GM12878 (cell line): Measurements from ENCODE around the gene PSMD8. TPM values are rescaled to one million over a fixed set of nuclear protein-coding genes. Genes with fewer than 3 reads are reported as not detected.

Experiments
- ATAC-seq: fragments of 200-7000 bp; cut with Tn5 transposase; 3 replicates; pipeline ENCODE4 v1.9.1; 2020; ENCODE audit warnings: mild to moderate bottlenecking, moderate library complexity
- BruUV-seq: library from RNA; stranded (reverse); fragments of 400-500 nt; replicated peaks from 2 replicates; lab custom pipeline; 2021; lab: Mats Ljungman, UMichigan
- CTCF ChIA-PET: fragments of 300-600 bp; sonication (Branson Sonifier 250); formaldehyde crosslinking; extraction: SDS; loops from one replicate; lab custom pipeline; 2021; ENCODE audit warnings: inconsistent platforms; lab: Yijun Ruan, JAX
- POLR2A ChIA-PET: fragments of 350-600 bp; formaldehyde crosslinking; extraction: SDS; loops from one replicate; lab custom pipeline; 2021; ENCODE audit warnings: inconsistent platforms; lab: Charles Lee
- RAD21 ChIA-PET: fragments of 300-600 bp; sonication (Branson Sonifier 250); formaldehyde crosslinking; loops from one replicate; lab custom pipeline; 2023; ENCODE audit warnings: antibody characterized with exemption; ENCODE audit not compliant: unreplicated experiment; lab: Charles Lee
- SMC1A ChIA-PET: fragments of 300-600 bp; sonication (Branson Sonifier 250); formaldehyde crosslinking; loops from one replicate; lab custom pipeline; 2023; ENCODE audit not compliant: unreplicated experiment, uncharacterized antibody; lab: Charles Lee
- DNase-seq: peaks from one replicate; pipeline ENCODE4 v3.0.0-alpha.2; 2011; ENCODE audit warnings: low read depth, low spot score
- FAIRE-seq: peaks from 3 replicates; lab custom pipeline; 2011; peaks lifted over from hg19 to GRCh38; lab: Jason Lieb, UNC
- H2AFZ ChIP-seq: 2 replicates; pipeline ENCODE4 v1.6.0; 2011; ENCODE audit warnings: low read depth, low read length, control low read depth; ENCODE audit not compliant: control insufficient read depth
- H3K27ac ChIP-seq: 2 replicates; pipeline ENCODE4 v1.5.1; 2011; ENCODE audit warnings: control low read depth; ENCODE audit not compliant: control insufficient read depth, insufficient read depth
- H3K27me3 ChIP-seq, 2 experiments: replicated peaks in 1 of 2; 2 replicates each; pipeline versions ENCODE4 v1.6.0 to v1.6.1; 2011; ENCODE audit warnings: low read length in 1 of 2; ENCODE audit not compliant: control insufficient read depth in 2 of 2, insufficient read depth in 2 of 2
- H3K36me3 ChIP-seq, 2 experiments: 2 replicates each; pipeline ENCODE4 v1.5.1; 2011; ENCODE audit warnings: low read length in 1 of 2; ENCODE audit not compliant: control insufficient read depth in 2 of 2, insufficient read depth in 2 of 2
- H3K4me1 ChIP-seq: 2 replicates; pipeline ENCODE4 v1.6.1; 2011; ENCODE audit warnings: mild to moderate bottlenecking, low read length, moderate library complexity, mixed read lengths; ENCODE audit not compliant: control insufficient read depth, insufficient read depth
- H3K4me2 ChIP-seq: 2 replicates; pipeline ENCODE4 v1.6.0; 2011; ENCODE audit warnings: control low read depth; ENCODE audit not compliant: control insufficient read depth, insufficient read depth
- H3K4me3 ChIP-seq: fragments of 200-600 bp; sonication (generic); 2 replicates; pipeline ENCODE4 v1.5.1; 2016
- H3K79me2 ChIP-seq: 2 replicates; pipeline ENCODE4 v1.6.0; 2011; ENCODE audit warnings: low read length; ENCODE audit not compliant: control insufficient read depth, insufficient read depth
- H3K9ac ChIP-seq: 2 replicates; pipeline ENCODE4 v1.8.0; 2011; ENCODE audit warnings: low read length, control low read depth, mixed read lengths; ENCODE audit not compliant: control insufficient read depth, insufficient read depth
- H3K9me3 ChIP-seq: replicated peaks from 3 replicates; pipeline ENCODE4 v1.5.1; 2011; ENCODE audit warnings: mild to moderate bottlenecking, low read length; ENCODE audit not compliant: control insufficient read depth, insufficient read depth
- H4K20me1 ChIP-seq: 2 replicates; pipeline ENCODE4 v1.6.0; 2011; ENCODE audit not compliant: control insufficient read depth, insufficient read depth
- CREM ChIP-seq: IDR thresholded peaks from 2 replicates; pipeline ENCODE4 v1.6.1; 2014; ENCODE audit warnings: antibody characterized with exemption, low read depth
- HCFC1 ChIP-seq: fragments of 150-350 bp; IDR thresholded peaks from 2 replicates; pipeline ENCODE4 v1.6.1; 2014; ENCODE audit warnings: low read length
- HDAC2 ChIP-seq: fragments of 200-600 bp; sonication (generic); IDR thresholded peaks from 2 replicates; pipeline ENCODE4 v1.6.1; 2017
- HDAC6 ChIP-seq: fragments of 200-600 bp; sonication (generic); IDR thresholded peaks from one replicate; pipeline ENCODE4 v1.8.0; 2017; ENCODE audit warnings: antibody characterized with exemption; ENCODE audit not compliant: unreplicated experiment
- NR2C2 ChIP-seq: IDR thresholded peaks from 2 replicates; pipeline ENCODE4 v1.6.1; 2011; ENCODE audit warnings: borderline replicate concordance, low read depth; ENCODE audit not compliant: control insufficient read depth, insufficient read length
- RUNX3 ChIP-seq: IDR thresholded peaks from 2 replicates; pipeline ENCODE4 v1.6.1; 2012; ENCODE audit warnings: low read length, inconsistent platforms
- SPI1 ChIP-seq: IDR thresholded peaks from 2 replicates; pipeline ENCODE4 v1.6.1; 2011; ENCODE audit warnings: low read depth, mild to moderate bottlenecking, low read length, moderate library complexity, borderline replicate concordance; ENCODE audit not compliant: insufficient read depth
- STAT3 ChIP-seq: IDR thresholded peaks from 2 replicates; pipeline ENCODE4 v1.6.1; 2011; ENCODE audit warnings: low read depth, low read length, improper control_type of control experiment
- SUPT20H ChIP-seq: IDR thresholded peaks from 2 replicates; pipeline ENCODE4 v1.6.1; 2011; ENCODE audit warnings: low read depth, mild to moderate bottlenecking, low read length, moderate library complexity, borderline replicate concordance; ENCODE audit not compliant: control insufficient read depth
- SUZ12 ChIP-seq: fragments of 200-600 bp; sonication (generic); IDR thresholded peaks from one replicate; pipeline ENCODE4 v1.6.1; 2018; ENCODE audit warnings: antibody characterized with exemption, mild to moderate bottlenecking; ENCODE audit not compliant: unreplicated experiment
- TARDBP ChIP-seq: IDR thresholded peaks from 2 replicates; pipeline ENCODE4 v1.6.1; 2016; ENCODE audit warnings: borderline replicate concordance
- WGBS: methylation state at CpG from one replicate; pipeline ENCODE4 v1.1.6; 2016; ENCODE audit warnings: low lambda C conversion rate; ENCODE audit not compliant: insufficient replicate concordance, insufficient coverage; ENCODE audit errors: missing lambda C conversion rate; 5-methylcytosine and 5-hydroxymethylcytosine counted together
- in situ Hi-C: fragments of 300-500 bp; cut with MboI; formaldehyde crosslinking; loops from 9 replicates; pipeline ENCODE4 v1.14.3; 2018; ENCODE audit warnings: mixed read lengths
- intact Hi-C: fragments of 100-400 bp; cut with micrococcal nuclease; formaldehyde crosslinking; loops from one replicate; pipeline ENCODE4 v1.14.2; 2022; ENCODE audit not compliant: unreplicated experiment
- polyA plus RNA-seq, 11 experiments: library from polyadenylated mRNA; depleted of rRNA in 4 of 11; unstranded in 6 of 11; stranded (reverse) in 5 of 11; fragments of >200 nt; fragmentation: Nextera tagmentation in 4 of 11; fragmentation: Illumina TruSeq in 1 of 11; extraction: Ambion mirVana in 4 of 11; extraction: Trizol in 1 of 11; gene quantifications; 1 replicate in 1 of 11; 2 replicates in 10 of 11; pipeline versions ENCODE4 v1.2.1 to v1.2.3, GENCODE V29; 2011 to 2016; ENCODE audit warnings: inconsistent platforms in 2 of 11, missing spikeins in 2 of 11, low read depth in 1 of 11
- total RNA-seq, 4 experiments: library from RNA; depleted of rRNA in 3 of 4; stranded (reverse); fragments of >200 nt in 3 of 4; fragmentation: Illumina TruSeq in 1 of 4; extraction: Trizol in 1 of 4; gene quantifications; 2 replicates each; pipeline versions ENCODE4 v1.2.1 to v1.2.3, GENCODE V29; 2013 to 2021
- TF ChIP-seq, protein P1 (sequence below): fragments of 450-650 bp; IDR thresholded peaks from 2 replicates; pipeline ENCODE4 v1.6.1; 2017; ENCODE audit warnings: low read depth, mild to moderate bottlenecking, moderate library complexity
- TF ChIP-seq, protein P2 (sequence below): fragments of 450-650 bp; IDR thresholded peaks from 2 replicates; pipeline ENCODE4 v1.6.1; 2017; ENCODE audit warnings: mild to moderate bottlenecking

The PSMD8 gene
- total and polyA plus RNA-seq, 10 of the 15 experiments (the other 5 are each of a cell fraction or from before 2014, with no cell fraction given) = 81.2 to 409 (median 268) TPM

DNA sequence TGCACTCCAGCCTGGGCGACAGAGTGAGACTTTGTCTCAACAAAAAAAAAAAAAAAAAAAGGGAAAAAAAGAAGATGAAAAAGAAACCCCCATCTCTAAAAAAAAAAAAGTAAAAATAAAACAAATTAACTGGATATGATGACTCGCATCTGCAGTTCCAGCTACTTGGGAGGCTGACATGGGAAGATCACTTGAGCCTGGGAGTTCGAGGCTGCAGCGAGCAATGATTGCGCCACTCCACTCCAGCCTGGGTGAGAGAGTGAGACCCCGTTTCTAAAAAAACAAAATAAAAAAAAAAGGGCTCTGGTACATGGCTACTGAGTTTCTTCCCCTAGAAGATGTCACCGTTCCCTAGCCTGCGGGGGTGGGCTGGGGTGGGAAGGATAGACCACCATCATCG lies 41.1 kb upstream of the PSMD8 start:
- H4K20me1 ChIP-seq = no peaks in the 10 kb centered on the region
- H3K27ac ChIP-seq = no peak overlapping the region
- H3K27me3 ChIP-seq = no peaks in the 10 kb centered on the region
- SMC1A ChIA-PET = interaction anchor here (1.0 kb wide), 1 partner anchor 428 kb away, joined by 4 read pairs; no protein-coding TSS in a partner anchor
- H3K9ac ChIP-seq = no peak overlapping the region
- no peaks in the 10 kb centered on the region for H3K79me2 ChIP-seq
- no peaks in the 10 kb centered on the region for H3K9me3 ChIP-seq
- RAD21 ChIA-PET = interaction anchor here (1.6 kb wide), 1 partner anchor 431 kb away, joined by 6 read pairs; no protein-coding TSS in a partner anchor
- CTCF ChIA-PET = interaction anchor here (1.0 to 5.3 kb wide), 7 partner anchors 41 to 434 kb away, joined by 3 to 74 read pairs (median 5); partner anchors contain the start of gene PSMD8
- H3K4me3 ChIP-seq = no peak overlapping the region
- peaks cover 3% of the 10 kb centered on the region; the same call in 1 of the 2 replicates for H3K4me1 ChIP-seq
- intact Hi-C loops (no loop called here), in situ Hi-C loops (loop anchor here (5.0 kb wide), 2 partner anchors 91 to 441 kb away; no protein-coding TSS in a partner anchor)
- POLR2A ChIA-PET = no interaction called here
- H2AFZ ChIP-seq = no peak overlapping the region
- TF ChIP-seq, protein P1, sequence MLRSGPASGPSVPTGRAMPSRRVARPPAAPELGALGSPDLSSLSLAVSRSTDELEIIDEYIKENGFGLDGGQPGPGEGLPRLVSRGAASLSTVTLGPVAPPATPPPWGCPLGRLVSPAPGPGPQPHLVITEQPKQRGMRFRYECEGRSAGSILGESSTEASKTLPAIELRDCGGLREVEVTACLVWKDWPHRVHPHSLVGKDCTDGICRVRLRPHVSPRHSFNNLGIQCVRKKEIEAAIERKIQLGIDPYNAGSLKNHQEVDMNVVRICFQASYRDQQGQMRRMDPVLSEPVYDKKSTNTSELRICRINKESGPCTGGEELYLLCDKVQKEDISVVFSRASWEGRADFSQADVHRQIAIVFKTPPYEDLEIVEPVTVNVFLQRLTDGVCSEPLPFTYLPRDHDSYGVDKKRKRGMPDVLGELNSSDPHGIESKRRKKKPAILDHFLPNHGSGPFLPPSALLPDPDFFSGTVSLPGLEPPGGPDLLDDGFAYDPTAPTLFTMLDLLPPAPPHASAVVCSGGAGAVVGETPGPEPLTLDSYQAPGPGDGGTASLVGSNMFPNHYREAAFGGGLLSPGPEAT = no peak
- TF ChIP-seq STAT3 (no peak), CREM (no peak), TARDBP (no peak), HCFC1 (no peak), RUNX3 (no peak), NR2C2 (no peak), SUZ12 (no peak), HDAC2 (no peak), SUPT20H (no peak), SPI1 (no peak), HDAC6 (no peak)
- TF ChIP-seq, protein P2, sequence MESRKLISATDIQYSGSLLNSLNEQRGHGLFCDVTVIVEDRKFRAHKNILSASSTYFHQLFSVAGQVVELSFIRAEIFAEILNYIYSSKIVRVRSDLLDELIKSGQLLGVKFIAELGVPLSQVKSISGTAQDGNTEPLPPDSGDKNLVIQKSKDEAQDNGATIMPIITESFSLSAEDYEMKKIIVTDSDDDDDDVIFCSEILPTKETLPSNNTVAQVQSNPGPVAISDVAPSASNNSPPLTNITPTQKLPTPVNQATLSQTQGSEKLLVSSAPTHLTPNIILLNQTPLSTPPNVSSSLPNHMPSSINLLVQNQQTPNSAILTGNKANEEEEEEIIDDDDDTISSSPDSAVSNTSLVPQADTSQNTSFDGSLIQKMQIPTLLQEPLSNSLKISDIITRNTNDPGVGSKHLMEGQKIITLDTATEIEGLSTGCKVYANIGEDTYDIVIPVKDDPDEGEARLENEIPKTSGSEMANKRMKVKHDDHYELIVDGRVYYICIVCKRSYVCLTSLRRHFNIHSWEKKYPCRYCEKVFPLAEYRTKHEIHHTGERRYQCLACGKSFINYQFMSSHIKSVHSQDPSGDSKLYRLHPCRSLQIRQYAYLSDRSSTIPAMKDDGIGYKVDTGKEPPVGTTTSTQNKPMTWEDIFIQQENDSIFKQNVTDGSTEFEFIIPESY = no peak
- no TSS peak for BruUV-seq
- FAIRE-seq (no peak), ATAC-seq (no peak), DNase-seq (no peak)
- H3K36me3 ChIP-seq = no peaks in the 10 kb centered on the region; a peak in 1 of 4 replicates
- WGBS = 70% methylated on average over 9 of the region's 9 CpGs
- no peak overlapping the region for H3K4me2 ChIP-seq
